Endothelial cell of umbilical vein (primary cell): Measurements from ENCODE around the gene NHS. TPM values are rescaled to one million over a fixed set of nuclear protein-coding genes. Genes with fewer than 3 reads are reported as not detected.

Experiments used
- BruUV-seq: library from RNA; stranded (reverse); fragments of 400-500 nt; replicated peaks from 2 replicates; lab custom pipeline; 2021; lab: Mats Ljungman, UMichigan
- CTCF ChIA-PET: fragments of 300-600, 350-600 bp; sonication (Branson Sonifier 250); formaldehyde crosslinking; loops from one replicate; lab custom pipeline; 2021; ENCODE audit warnings: antibody characterized with exemption, inconsistent platforms; lab: Charles Lee
- POLR2A ChIA-PET: fragments of 300-600, 350-600 bp; sonication (Branson Sonifier 250); formaldehyde crosslinking; loops from one replicate; lab custom pipeline; 2021; ENCODE audit warnings: antibody characterized with exemption, inconsistent platforms; lab: Charles Lee
- DNase-seq: peaks from one replicate; pipeline ENCODE4 v3.0.0-alpha.2; 2011; ENCODE audit warnings: low read depth, low spot score
- FAIRE-seq: peaks from 2 replicates; lab custom pipeline; 2011; peaks lifted over from hg19 to GRCh38; lab: Jason Lieb, UNC
- H2AFZ ChIP-seq: 2 replicates; pipeline ENCODE4 v1.6.0; 2012; ENCODE audit warnings: low read depth, low read length, control low read depth, inconsistent platforms
- H3K27ac ChIP-seq: 2 replicates; pipeline ENCODE4 v1.5.1; 2011; ENCODE audit warnings: low read depth, mild to moderate bottlenecking, control low read depth, low read length, moderate library complexity; ENCODE audit not compliant: insufficient read depth
- H3K27me3 ChIP-seq, 2 experiments: 2 replicates each; pipeline versions ENCODE4 v1.6.0 to v1.6.1; 2011; ENCODE audit warnings: low read length in 2 of 2, mixed read lengths in 1 of 2; ENCODE audit not compliant: control insufficient read depth in 2 of 2, insufficient read depth in 2 of 2
- H3K36me3 ChIP-seq, 2 experiments: 2 replicates in 1 of 2; 3 replicates in 1 of 2; pipeline ENCODE4 v1.5.1; 2011; ENCODE audit warnings: low read length in 2 of 2, mild to moderate bottlenecking in 1 of 2, moderate library complexity in 1 of 2; ENCODE audit not compliant: control insufficient read depth in 2 of 2, insufficient read depth in 2 of 2; ENCODE audit errors: extremely low read depth in 1 of 2
- H3K4me1 ChIP-seq: 3 replicates; pipeline ENCODE4 v1.5.1; 2011; ENCODE audit warnings: mild to moderate bottlenecking, low read length; ENCODE audit not compliant: control insufficient read depth, insufficient read depth; ENCODE audit errors: extremely low read depth
- H3K4me2 ChIP-seq: 2 replicates; pipeline ENCODE4 v1.6.1; 2011; ENCODE audit warnings: low read length, control low read depth, mixed read lengths; ENCODE audit not compliant: insufficient read depth
- H3K4me3 ChIP-seq, 3 experiments: fragments of 200-600 bp in 1 of 3; sonication (generic), shearing (Covaris generic) in 1 of 3; replicated peaks in 1 of 3; 2 replicates each; pipeline ENCODE4 v1.5.1; 2011 to 2016; ENCODE audit warnings: control low read depth in 3 of 3, low read length in 3 of 3, mild to moderate bottlenecking in 2 of 3, inconsistent platforms in 1 of 3, low read depth in 1 of 3, moderate library complexity in 1 of 3; ENCODE audit not compliant: insufficient read depth in 1 of 3
- H3K79me2 ChIP-seq: 2 replicates; pipeline ENCODE4 v1.6.0; 2012; ENCODE audit warnings: low read length, inconsistent platforms; ENCODE audit not compliant: control insufficient read depth, insufficient read depth
- H3K9ac ChIP-seq: replicated peaks from 2 replicates; pipeline ENCODE3; 2011; ENCODE audit warnings: low read length, control low read depth; ENCODE audit not compliant: insufficient read depth; ENCODE audit errors: extremely low read depth
- H3K9me1 ChIP-seq: replicated peaks from 3 replicates; pipeline ENCODE4 v1.6.0; 2011; ENCODE audit warnings: mild to moderate bottlenecking, low read length; ENCODE audit not compliant: control insufficient read depth, insufficient read depth; ENCODE audit errors: extremely low read depth
- H3K9me3 ChIP-seq: replicated peaks from 2 replicates; pipeline ENCODE4 v1.5.1; 2012; ENCODE audit warnings: low read length, inconsistent platforms; ENCODE audit not compliant: control insufficient read depth, insufficient read depth
- H4K20me1 ChIP-seq: replicated peaks from 2 replicates; pipeline ENCODE3; 2011; ENCODE audit warnings: mild to moderate bottlenecking, low read length; ENCODE audit not compliant: control insufficient read depth, insufficient read depth; ENCODE audit errors: extremely low read depth
- CTCF ChIP-seq, 2 donors: IDR thresholded peaks; 1 replicate in 1 of 2; 2 replicates in 1 of 2; pipeline ENCODE4 v1.5.1; 2011; ENCODE audit warnings: low read length in 2 of 2, mild to moderate bottlenecking in 2 of 2, moderate library complexity in 2 of 2, control low read depth in 1 of 2, inconsistent platforms in 1 of 2, low read depth in 1 of 2; ENCODE audit not compliant: insufficient read depth in 1 of 2; ENCODE audit errors: extremely low read depth in 1 of 2
- EZH2 ChIP-seq: IDR thresholded peaks from 2 replicates; pipeline ENCODE4 v1.6.1; 2012; ENCODE audit warnings: borderline replicate concordance, low read depth, mild to moderate bottlenecking, moderate library complexity, low read length, inconsistent platforms; ENCODE audit not compliant: severe bottlenecking
- FOS ChIP-seq: IDR thresholded peaks from 2 replicates; pipeline ENCODE4 v1.6.1; 2011; ENCODE audit warnings: mild to moderate bottlenecking, low read length, moderate library complexity, borderline replicate concordance; ENCODE audit not compliant: insufficient read depth
- GATA2 ChIP-seq: IDR thresholded peaks from 2 replicates; pipeline ENCODE4 v1.7.0; 2011; ENCODE audit warnings: low read depth, mild to moderate bottlenecking, moderate library complexity, mixed read lengths, low read length; ENCODE audit not compliant: insufficient read length, insufficient read depth
- JUN ChIP-seq: IDR thresholded peaks from 2 replicates; pipeline ENCODE4 v1.6.1; 2011; ENCODE audit warnings: borderline replicate concordance, low read depth; ENCODE audit not compliant: insufficient read length, insufficient read depth
- MAX ChIP-seq: IDR thresholded peaks from 2 replicates; pipeline ENCODE4 v1.6.1; 2011; ENCODE audit not compliant: insufficient read depth, insufficient read length
- MYC ChIP-seq: IDR thresholded peaks from one replicate; pipeline ENCODE4 v1.6.1; 2011; ENCODE audit warnings: mild to moderate bottlenecking, low read depth, low read length
- POLR2A ChIP-seq: IDR thresholded peaks from 2 replicates; pipeline ENCODE4 v1.6.1; 2012; ENCODE audit warnings: low read depth, mild to moderate bottlenecking, control low read depth, low read length
- POLR2AphosphoS5 ChIP-seq: IDR thresholded peaks from 2 replicates; pipeline ENCODE4 v1.6.1; 2012; ENCODE audit warnings: low read depth, mild to moderate bottlenecking, control low read depth, low read length, moderate library complexity; ENCODE audit not compliant: insufficient read depth
- dilution Hi-C: fragments of 300-500 bp; cut with MboI; formaldehyde crosslinking; loops from one replicate; pipeline ENCODE4 v1.15.0; 2019; ENCODE audit warnings: low sequenced_read_pairs; ENCODE audit not compliant: extremely low pct_ligation_motif_present
- intact Hi-C: fragments of 100-400 bp; cut with micrococcal nuclease; formaldehyde crosslinking; loops from one replicate; pipeline ENCODE4 v1.10.0; 2022
- polyA plus RNA-seq, 4 experiments: library from polyadenylated mRNA; depleted of rRNA in 3 of 4; stranded (reverse) in 3 of 4; unstranded in 1 of 4; fragments of >200 nt; gene quantifications; 2 replicates each; pipeline versions ENCODE4 v1.2.1 to v1.2.3, GENCODE V29; 2011 to 2012; ENCODE audit warnings: missing spikeins in 1 of 4
- total RNA-seq: library from RNA; stranded (reverse); gene quantifications from 2 replicates; pipeline ENCODE4 v1.2.3, GENCODE V29; 2021

NHS gene
- total and polyA plus RNA-seq, 2 donors (not counting 3 experiments of a cell fraction or from before 2014, with no cell fraction given): 0.07 to 0.46 TPM

GRCh38 chrX:17685026-17685425, 310.0 kb downstream of the NHS start:
- dilution Hi-C loops (no loop called here), intact Hi-C loops (no loop called here)
- no peaks in the 10 kb centered on the region for H3K9me3 ChIP-seq
- no peak overlapping the region for H3K9ac ChIP-seq
- H3K27me3 ChIP-seq: no peaks in the 10 kb centered on the region
- FAIRE-seq (no peak), DNase-seq (no peak)
- H3K27ac ChIP-seq: no peak overlapping the region
- no peaks in the 10 kb centered on the region for H3K36me3 ChIP-seq
- no peaks in the 10 kb centered on the region for H3K79me2 ChIP-seq
- no peak overlapping the region for H2AFZ ChIP-seq
- no peak overlapping the region for H3K4me2 ChIP-seq
- H3K4me1 ChIP-seq: peaks cover 2% of the 10 kb centered on the region
- H4K20me1 ChIP-seq: no peaks in the 10 kb centered on the region
- POLR2A ChIA-PET: no interaction called here
- no peak overlapping the region for H3K4me3 ChIP-seq
- H3K9me1 ChIP-seq: no peaks in the 10 kb centered on the region
- CTCF ChIA-PET: interaction anchor here (1.7 kb wide), 1 partner anchor 443 kb away, joined by 6 read pairs; no protein-coding TSS in a partner anchor
- BruUV-seq: no TSS peak
- TF ChIP-seq EZH2 (no peak), JUN (no peak), FOS (no peak), POLR2AphosphoS5 (no peak), MYC (no peak), MAX (no peak), CTCF (IDR thresholded peaks at IDR 0.05; ENCODE audit: extremely low read depth in 1 of 2, insufficient read depth in 1 of 2, low read depth in 1 of 2, low read length in 2 of 2) (no peak), GATA2 (no peak), POLR2A (no peak)
